GM21423 (cell line): ENCODE measurements around the gene C1QTNF3.
"Not testable (repeated sequence)": the region's sequence is repeated elsewhere in the genome, so short reads cannot be mapped to it uniquely, and the experiment has no call there.

ENCODE experiments used
- ATAC-seq: cut with Tn5 transposase; IDR thresholded peaks from one replicate; pipeline ENCODE4 v1.9.1; 2021; ENCODE audit warnings: mild to moderate bottlenecking, moderate library complexity; ENCODE audit not compliant: unreplicated experiment

C1QTNF3 gene

GRCh38 chr5:34053133-34053532, 10.1 kb upstream of the C1QTNF3 start:
- ATAC-seq = no peak

- no peak for ATAC-seq
Observed at GRCh38 chr5:34051374-34051980, 8.5 kb upstream of the C1QTNF3 start.

- ATAC-seq = no peak
Observed at GRCh38 chr5:34047774-34048572, 5.0 kb upstream of the C1QTNF3 start.

GRCh38 chr5:34047143-34047542, 4.1 kb upstream of the C1QTNF3 start:
- no peak for ATAC-seq

- no peak for ATAC-seq
Observed at GRCh38 chr5:34045996-34046395, 3.0 kb upstream of the C1QTNF3 start.

- ATAC-seq = no peak
Observed at GRCh38 chr5:34045023-34045422, 2.0 kb upstream of the C1QTNF3 start.

GRCh38 chr5:34042321-34042720, 692 bp downstream of the C1QTNF3 start:
- ATAC-seq = no peak

- no peak for ATAC-seq
Observed at GRCh38 chr5:34041247-34041972, 1.6 kb downstream of the C1QTNF3 start.

GRCh38 chr5:34040472-34040871, 2.5 kb downstream of the C1QTNF3 start:
- ATAC-seq = no peak

- ATAC-seq = no peak
Observed at GRCh38 chr5:34039398-34040157, 3.4 kb downstream of the C1QTNF3 start.

- ATAC-seq = no peak
Observed at GRCh38 chr5:34038838-34039237, 4.2 kb downstream of the C1QTNF3 start.

GRCh38 chr5:34038390-34038789, 4.6 kb downstream of the C1QTNF3 start:
- no peak for ATAC-seq

GRCh38 chr5:34037726-34038125, 5.3 kb downstream of the C1QTNF3 start:
- no peak for ATAC-seq

- ATAC-seq = no peak
Observed at GRCh38 chr5:34035756-34036155, 7.3 kb downstream of the C1QTNF3 start.

- ATAC-seq = peak; percentile 75
Observed at GRCh38 chr5:34034534-34035327, 8.3 kb downstream of the C1QTNF3 start.

- ATAC-seq = no peak
Observed at GRCh38 chr5:34031966-34032365, 11.0 kb downstream of the C1QTNF3 start.

GRCh38 chr5:34031117-34031516, 11.9 kb downstream of the C1QTNF3 start:
- no peak for ATAC-seq

- not testable (repeated sequence) for ATAC-seq
Observed at GRCh38 chr5:34030585-34030984, 12.4 kb downstream of the C1QTNF3 start.

- ATAC-seq = no peak
Observed at GRCh38 chr5:34030048-34030447, 13.0 kb downstream of the C1QTNF3 start.

- ATAC-seq = no peak
Observed at GRCh38 chr5:34028349-34028748, 14.7 kb downstream of the C1QTNF3 start.
